IPS DF 6.9 (cell line): ENCODE results near the gene CALCOCO2.

ENCODE experiments used
- DNase-seq: peaks from one replicate; pipeline ENCODE4 v3.0.0-alpha.2; 2013; ENCODE audit warnings: low read depth, low spot score
- H3K27ac ChIP-seq: one replicate; pipeline ENCODE4 v1.5.1; 2013; ENCODE audit warnings: low read length, control low read depth
- H3K27me3 ChIP-seq: 2 replicates; pipeline ENCODE4 v1.6.1; 2013; ENCODE audit warnings: mild to moderate bottlenecking, low read length; ENCODE audit not compliant: control insufficient read depth, insufficient read depth
- H3K36me3 ChIP-seq: 2 replicates; pipeline ENCODE4 v1.6.1; 2013; ENCODE audit warnings: low read length; ENCODE audit not compliant: control insufficient read depth, insufficient read depth
- H3K4me1 ChIP-seq: 2 replicates; pipeline ENCODE4 v1.6.1; 2013; ENCODE audit warnings: low read length; ENCODE audit not compliant: control insufficient read depth, insufficient read depth
- H3K4me3 ChIP-seq: 2 replicates; pipeline ENCODE4 v1.5.1; 2013; ENCODE audit warnings: mild to moderate bottlenecking, low read length
- H3K9me3 ChIP-seq: 2 replicates; pipeline ENCODE4 v1.6.1; 2013; ENCODE audit warnings: low read length, inconsistent platforms; ENCODE audit not compliant: control insufficient read depth, insufficient read depth
- WGBS: extraction: QIAGEN DNeasy Blood & Tissue Kit; methylation state at CpG from one replicate; pipeline ENCODE4 v1.1.7; 2013; ENCODE audit warnings: mixed read lengths, missing lambda C conversion rate; ENCODE audit not compliant: insufficient read length, insufficient coverage; 5-methylcytosine and 5-hydroxymethylcytosine counted together

Gene CALCOCO2

GRCh38 chr17:48903401-48903800 is 72.6 kb downstream of the CALCOCO2 start:
- DNase-seq: no peak
- H3K4me1 ChIP-seq: no peaks in the 10 kb centered on the region
- no peaks in the 10 kb centered on the region for H3K27me3 ChIP-seq
- no peak overlapping the region for H3K4me3 ChIP-seq
- H3K9me3 ChIP-seq: no peaks in the 10 kb centered on the region
- no CpG with 5 or more reads among the region's 1 CpG for WGBS
- no peak overlapping the region for H3K27ac ChIP-seq
- no peaks in the 10 kb centered on the region for H3K36me3 ChIP-seq

GRCh38 chr17:48904428-48904827 is 73.6 kb downstream of the CALCOCO2 start:
- Histone ChIP-seq H3K27me3 (no peaks in the 10 kb centered on the region), H3K9me3 (no peaks in the 10 kb centered on the region), H3K4me3 (no peak overlapping the region), H3K36me3 (no peaks in the 10 kb centered on the region), H3K4me1 (no peaks in the 10 kb centered on the region), H3K27ac (no peak overlapping the region)
- WGBS: no CpG with 5 or more reads among the region's 7 CpGs
- no peak for DNase-seq

- H3K27ac ChIP-seq: no peak overlapping the region
- no peak for DNase-seq
These were observed 75.2 kb downstream of the CALCOCO2 start for GRCh38 chr17:48905987-48906515.

GRCh38 chr17:48907713-48908046 is 76.8 kb downstream of the CALCOCO2 start:
- no peaks in the 10 kb centered on the region for H3K9me3 ChIP-seq
- no peak for DNase-seq
- H3K36me3 ChIP-seq: peaks cover 3% of the 10 kb centered on the region; the same call in 1 of the 2 replicates
- no peaks in the 10 kb centered on the region for H3K27me3 ChIP-seq
- H3K4me3 ChIP-seq: peak overlapping the region; percentile 96; the same call in 1 of the 2 replicates
- peaks cover 3% of the 10 kb centered on the region; the same call in 1 of the 2 replicates for H3K4me1 ChIP-seq
- no CpG with 5 or more reads among the region's 2 CpGs for WGBS
- no peak overlapping the region for H3K27ac ChIP-seq

More at GRCh38 chr17:48905987-48906515, 75.2 kb downstream of the CALCOCO2 start:
- Histone ChIP-seq H3K4me3 (no peak overlapping the region), H3K27me3 (no peaks in the 10 kb centered on the region), H3K36me3 (peaks cover 3% of the 10 kb centered on the region; the same call in 1 of the 2 replicates), H3K4me1 (peaks cover 3% of the 10 kb centered on the region; the same call in 1 of the 2 replicates), H3K9me3 (no peaks in the 10 kb centered on the region)
- no CpG with 5 or more reads among the region's 9 CpGs for WGBS

- Histone ChIP-seq H3K9me3 (no peaks in the 10 kb centered on the region), H3K36me3 (peaks cover 3% of the 10 kb centered on the region; the same call in 1 of the 2 replicates), H3K4me1 (peaks cover 3% of the 10 kb centered on the region; the same call in 1 of the 2 replicates), H3K27me3 (no peaks in the 10 kb centered on the region), H3K4me3 (peak within 1 kb of the TSS; percentile 96), H3K27ac (no peak within 1 kb of the TSS)
- DNase-seq: peak; percentile 93
- WGBS: no CpG with 5 or more reads among the region's 81 CpGs
These were observed 77.4 kb downstream of the CALCOCO2 start, which contains the start of gene UBE2Z for GRCh38 chr17:48908047-48908843. Gene UBE2Z, plus strand, starts transcription at chr17:48908407. Its CDS starts 97 bp downstream, at chr17:48908504.

- no peak overlapping the region for H3K27ac ChIP-seq
- peak overlapping the region; percentile 96 for H3K4me3 ChIP-seq
- H3K9me3 ChIP-seq: no peaks in the 10 kb centered on the region
- peaks cover 3% of the 10 kb centered on the region; the same call in 1 of the 2 replicates for H3K36me3 ChIP-seq
- DNase-seq: peak; percentile 84
- H3K27me3 ChIP-seq: no peaks in the 10 kb centered on the region
- H3K4me1 ChIP-seq: peaks cover 3% of the 10 kb centered on the region; the same call in 1 of the 2 replicates
- no CpG with 5 or more reads among the region's 36 CpGs for WGBS
These were observed 78.1 kb downstream of the CALCOCO2 start for GRCh38 chr17:48908853-48909394.

GRCh38 chr17:48909783-48910182 is 78.9 kb downstream of the CALCOCO2 start:
- Histone ChIP-seq H3K36me3 (peaks cover 3% of the 10 kb centered on the region; the same call in 1 of the 2 replicates), H3K9me3 (no peaks in the 10 kb centered on the region), H3K27ac (no peak overlapping the region), H3K4me1 (peaks cover 3% of the 10 kb centered on the region; the same call in 1 of the 2 replicates), H3K27me3 (no peaks in the 10 kb centered on the region), H3K4me3 (no peak overlapping the region)
- DNase-seq: no peak
- no CpG with 5 or more reads among the region's 4 CpGs for WGBS

GRCh38 chr17:48910370-48910769 is 79.5 kb downstream of the CALCOCO2 start:
- H3K27ac ChIP-seq: no peak overlapping the region
- DNase-seq: no peak
- peaks cover 3% of the 10 kb centered on the region; the same call in 1 of the 2 replicates for H3K4me1 ChIP-seq
- WGBS: no CpG with 5 or more reads among the region's 2 CpGs
- H3K27me3 ChIP-seq: no peaks in the 10 kb centered on the region
- peaks cover 3% of the 10 kb centered on the region; the same call in 1 of the 2 replicates for H3K36me3 ChIP-seq
- H3K4me3 ChIP-seq: no peak overlapping the region
- no peaks in the 10 kb centered on the region for H3K9me3 ChIP-seq

GRCh38 chr17:48912476-48912875 is 81.6 kb downstream of the CALCOCO2 start:
- Histone ChIP-seq H3K27ac (no peak overlapping the region), H3K27me3 (no peaks in the 10 kb centered on the region), H3K4me3 (no peak overlapping the region), H3K36me3 (peaks cover 3% of the 10 kb centered on the region; the same call in 1 of the 2 replicates), H3K4me1 (peaks cover 3% of the 10 kb centered on the region; the same call in 1 of the 2 replicates), H3K9me3 (no peaks in the 10 kb centered on the region)
- no peak for DNase-seq
- WGBS: no CpG with 5 or more reads among the region's 2 CpGs
